Esophagus muscularis mucosa (tissue), 4 donors: ENCODE measurements around the gene EPHB1. TPM values are rescaled to one million over a fixed set of nuclear protein-coding genes. Genes with fewer than 3 reads are reported as not detected.

Source experiments
- DNase-seq: peaks from one replicate; pipeline ENCODE4 v3.0.0-alpha.2; 2017; ENCODE audit errors: extremely low spot score
- H3K27ac ChIP-seq, 4 donors: fragments of 200-600 bp; sonication (generic); replicated peaks in 1 of 4; 1 replicate in 3 of 4; 2 replicates in 1 of 4; pipeline ENCODE4 v1.5.1; 2016 to 2019; ENCODE audit warnings: mild to moderate bottlenecking in 1 of 4
- H3K27me3 ChIP-seq, 4 donors: fragments of 200-600 bp; sonication (generic); one replicate each; pipeline versions ENCODE4 v1.5.1 to v1.6.0; 2016 to 2019
- H3K36me3 ChIP-seq, 4 donors: fragments of 200-600 bp; sonication (generic); one replicate each; pipeline ENCODE4 v1.5.1; 2016 to 2019
- H3K4me1 ChIP-seq, 4 donors: fragments of 200-600 bp; sonication (generic); one replicate each; pipeline ENCODE4 v1.5.1; 2016 to 2019
- H3K4me3 ChIP-seq, 4 donors: fragments of 200-600 bp; sonication (generic); 1 replicate in 2 of 4; 2 replicates in 2 of 4; pipeline ENCODE4 v1.5.1; 2016 to 2019; ENCODE audit warnings: mild to moderate bottlenecking in 4 of 4, moderate library complexity in 1 of 4
- H3K9me3 ChIP-seq, 4 donors: fragments of 200-600 bp; sonication (generic); 1 replicate in 3 of 4; 2 replicates in 1 of 4; pipeline ENCODE4 v1.5.1; 2016 to 2019
- EP300 ChIP-seq: sonication (generic); formaldehyde crosslinking; IDR thresholded peaks from one replicate; pipeline ENCODE4 v1.6.1; 2017; ENCODE audit warnings: antibody characterized with exemption
- POLR2A ChIP-seq: fragments of 450-650 bp; IDR thresholded peaks from one replicate; pipeline ENCODE4 v1.6.1; 2017; ENCODE audit warnings: antibody characterized with exemption, moderate library complexity, mild to moderate bottlenecking, low read depth
- POLR2AphosphoS5 ChIP-seq, 2 donors: sonication (generic); formaldehyde crosslinking; IDR thresholded peaks; one replicate each; pipeline ENCODE4 v1.6.1; 2017; ENCODE audit warnings: antibody characterized with exemption in 2 of 2
- WGBS: methylation state at CpG from one replicate; pipeline ENCODE4 v1.1.5; 2018; 5-methylcytosine and 5-hydroxymethylcytosine counted together
- intact Hi-C: fragments of 100-400 bp; cut with DNase I; formaldehyde crosslinking; loops from one replicate; pipeline ENCODE4 v1.15.1; 2023
- total RNA-seq, 4 donors: library from RNA; depleted of rRNA; stranded (reverse); fragments of >200 nt; gene quantifications; one replicate each; pipeline versions ENCODE4 v1.1.0 to v1.2.1, GENCODE V29; 2016
- TF ChIP-seq, protein P1 (sequence below), 3 experiments: fragments of 200-600 bp in 2 of 3; fragments of 450-650 bp in 1 of 3; sonication (generic) in 2 of 3; IDR thresholded peaks; one replicate each; pipeline ENCODE4 v1.5.1; 2017 to 2019; ENCODE audit warnings: antibody characterized with exemption in 3 of 3, mild to moderate bottlenecking in 2 of 3, moderate library complexity in 1 of 3

EPHB1 gene
- total RNA-seq, 4 donors from 2014 or later = under 0.01 to 6.1 (median 2.8) TPM

DNA sequence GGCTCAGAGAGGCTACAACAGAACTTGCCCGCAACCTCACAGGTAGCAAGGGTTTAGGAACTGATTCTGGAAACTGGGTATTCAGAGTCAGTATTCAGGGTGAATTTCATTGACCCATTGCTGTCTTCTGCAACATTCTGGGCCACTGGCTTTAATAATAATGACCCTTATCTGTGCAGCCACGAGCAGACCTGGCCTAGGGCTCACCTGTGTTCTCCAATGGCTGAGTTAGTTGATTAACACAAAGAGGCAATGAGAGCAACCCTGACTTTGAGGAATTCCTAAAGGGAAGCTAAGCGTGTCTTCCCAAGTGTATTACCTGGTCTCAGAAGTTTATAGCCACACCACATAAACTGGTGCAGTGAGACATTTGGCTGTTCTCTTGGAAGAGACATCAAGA is 289.9 kb downstream of the EPHB1 start:
- WGBS = 80% methylated on average over 3 of the region's 3 CpGs
- TF ChIP-seq POLR2A = no peak
- no peak for TF ChIP-seq POLR2AphosphoS5 (IDR thresholded peaks at IDR 0.05)
- TF ChIP-seq, protein P1, sequence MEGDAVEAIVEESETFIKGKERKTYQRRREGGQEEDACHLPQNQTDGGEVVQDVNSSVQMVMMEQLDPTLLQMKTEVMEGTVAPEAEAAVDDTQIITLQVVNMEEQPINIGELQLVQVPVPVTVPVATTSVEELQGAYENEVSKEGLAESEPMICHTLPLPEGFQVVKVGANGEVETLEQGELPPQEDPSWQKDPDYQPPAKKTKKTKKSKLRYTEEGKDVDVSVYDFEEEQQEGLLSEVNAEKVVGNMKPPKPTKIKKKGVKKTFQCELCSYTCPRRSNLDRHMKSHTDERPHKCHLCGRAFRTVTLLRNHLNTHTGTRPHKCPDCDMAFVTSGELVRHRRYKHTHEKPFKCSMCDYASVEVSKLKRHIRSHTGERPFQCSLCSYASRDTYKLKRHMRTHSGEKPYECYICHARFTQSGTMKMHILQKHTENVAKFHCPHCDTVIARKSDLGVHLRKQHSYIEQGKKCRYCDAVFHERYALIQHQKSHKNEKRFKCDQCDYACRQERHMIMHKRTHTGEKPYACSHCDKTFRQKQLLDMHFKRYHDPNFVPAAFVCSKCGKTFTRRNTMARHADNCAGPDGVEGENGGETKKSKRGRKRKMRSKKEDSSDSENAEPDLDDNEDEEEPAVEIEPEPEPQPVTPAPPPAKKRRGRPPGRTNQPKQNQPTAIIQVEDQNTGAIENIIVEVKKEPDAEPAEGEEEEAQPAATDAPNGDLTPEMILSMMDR (IDR thresholded peaks at IDR 0.05) = no peak
- Histone ChIP-seq H3K27me3 (no peaks in the 10 kb centered on the region), H3K9me3 (no peaks in the 10 kb centered on the region), H3K4me1 (no peaks in the 10 kb centered on the region), H3K36me3 (no peaks in the 10 kb centered on the region), H3K27ac (no peak overlapping the region), H3K4me3 (no peak overlapping the region)
- peak; percentile 37 for DNase-seq
- intact Hi-C loops = no loop called here

DNA sequence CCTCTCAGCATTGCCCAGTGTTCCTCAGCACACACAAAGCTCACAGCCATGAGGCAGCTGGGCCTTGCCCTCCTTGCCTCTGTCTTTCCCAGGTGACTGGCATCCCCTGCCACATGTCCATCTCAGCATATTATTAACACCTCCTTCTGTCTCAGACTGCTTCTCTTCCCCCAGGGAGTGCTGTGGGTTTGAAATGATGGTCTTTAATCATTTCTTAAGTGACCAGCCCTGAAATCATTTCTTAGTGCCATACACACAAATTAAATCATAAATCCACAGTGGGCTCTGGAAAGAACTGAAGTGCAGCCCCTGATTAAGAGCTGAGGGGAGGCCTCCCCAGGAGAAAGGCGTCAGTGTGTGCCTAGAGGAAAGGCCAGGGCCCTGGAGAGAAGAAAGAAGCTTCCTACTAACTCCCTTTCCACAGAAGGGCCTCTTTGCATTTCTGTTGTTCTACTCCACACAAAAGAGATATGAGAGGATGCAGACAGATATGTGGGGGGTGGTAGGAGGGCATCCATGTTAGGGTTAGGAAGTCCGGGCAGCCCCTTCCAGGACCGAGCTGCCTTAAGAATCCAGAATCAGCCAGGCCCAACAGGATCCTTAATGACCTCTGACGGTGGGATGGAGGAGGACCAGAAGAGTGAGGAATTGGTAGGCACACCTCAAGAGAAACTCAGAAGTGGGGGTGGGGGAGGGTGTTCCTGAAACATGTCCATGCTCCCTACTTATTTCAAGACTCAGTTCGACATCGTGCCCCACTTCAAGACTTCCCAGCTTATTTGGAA is 290.8 kb downstream of the EPHB1 start:
- TF ChIP-seq EP300 (no peak), POLR2AphosphoS5 (IDR thresholded peaks at IDR 0.05) (no peak), POLR2A (no peak)
- TF ChIP-seq, protein P1 (IDR thresholded peaks at IDR 0.05) = no peak

DNA sequence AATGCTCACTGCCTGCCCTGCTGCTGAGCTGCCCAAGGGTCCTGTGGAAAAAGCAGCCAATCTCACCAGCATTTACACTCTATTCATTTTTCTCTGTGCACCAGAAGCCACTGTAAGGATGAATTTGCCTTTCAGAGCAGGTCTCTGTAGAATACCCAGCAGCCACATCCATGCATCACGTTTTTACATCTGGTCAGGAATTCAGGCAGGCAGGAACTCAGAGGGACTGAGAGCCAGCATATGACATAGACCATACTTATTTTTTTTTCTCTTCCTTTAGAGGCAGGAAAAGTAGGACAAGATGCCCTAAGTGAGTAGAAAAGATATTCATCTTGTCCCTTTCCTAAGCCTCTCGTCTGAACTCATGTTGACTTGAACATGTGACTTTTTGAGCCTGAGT is 292.7 kb downstream of the EPHB1 start:
- H3K27me3 ChIP-seq = no peaks in the 10 kb centered on the region
- H3K27ac ChIP-seq = no peak overlapping the region
- no peaks in the 10 kb centered on the region for H3K4me1 ChIP-seq
- no peak for TF ChIP-seq EP300
- TF ChIP-seq, protein P1 (IDR thresholded peaks at IDR 0.05) = no peak
- TF ChIP-seq POLR2A = no peak
- TF ChIP-seq POLR2AphosphoS5 (IDR thresholded peaks at IDR 0.05) = no peak
- no peak for DNase-seq
- H3K36me3 ChIP-seq = no peaks in the 10 kb centered on the region
- H3K9me3 ChIP-seq = no peaks in the 10 kb centered on the region
- 42% methylated on average over 2 of the region's 2 CpGs for WGBS
- H3K4me3 ChIP-seq = no peak overlapping the region
- intact Hi-C loops = no loop called here

More for the DNA sequence above, 290.8 kb downstream of the EPHB1 start:
- Histone ChIP-seq H3K27ac (no peak overlapping the region), H3K4me3 (no peak overlapping the region), H3K27me3 (no peaks in the 10 kb centered on the region), H3K4me1 (no peaks in the 10 kb centered on the region), H3K36me3 (no peaks in the 10 kb centered on the region), H3K9me3 (no peaks in the 10 kb centered on the region)
- WGBS = 86% methylated on average over 6 of the region's 6 CpGs
- DNase-seq = peak; percentile 92
- intact Hi-C loops = no loop called here

DNA sequence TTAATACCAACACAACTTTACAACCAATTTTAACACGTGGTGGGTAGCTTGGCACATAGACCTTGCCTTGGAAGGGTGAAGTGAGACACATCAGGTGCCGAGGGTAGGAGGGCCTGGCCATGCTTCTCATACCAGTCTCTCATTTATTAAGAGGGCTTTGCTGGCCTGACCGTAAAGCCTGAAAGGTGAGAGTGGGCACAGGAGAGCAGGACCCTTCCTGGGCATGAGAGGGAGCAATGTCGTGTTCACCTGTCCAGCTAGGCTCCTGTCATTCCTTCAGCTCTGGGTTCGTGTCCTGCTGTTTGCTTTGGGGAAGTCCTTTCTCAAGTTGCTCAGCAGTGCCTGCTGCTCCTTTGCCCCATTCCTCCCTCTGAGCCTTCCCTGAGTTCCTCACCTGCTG is 294.4 kb downstream of the EPHB1 start:
- no peak for TF ChIP-seq EP300
- TF ChIP-seq, protein P1 (IDR thresholded peaks at IDR 0.05) = no peak
- TF ChIP-seq POLR2AphosphoS5 (IDR thresholded peaks at IDR 0.05) = no peak
- TF ChIP-seq POLR2A = no peak
- intact Hi-C loops = no loop called here

More for the DNA sequence above, 294.4 kb downstream of the EPHB1 start:
- DNase-seq = no peak
- Histone ChIP-seq H3K4me1 (no peaks in the 10 kb centered on the region), H3K4me3 (no peak overlapping the region), H3K36me3 (no peaks in the 10 kb centered on the region), H3K9me3 (no peaks in the 10 kb centered on the region), H3K27me3 (no peaks in the 10 kb centered on the region), H3K27ac (no peak overlapping the region)
- WGBS = 81% methylated on average over 4 of the region's 5 CpGs
